Muscle layer of colon (tissue), 2 donors: ENCODE data around the gene CFL1.

Source experiments
- H3K27ac ChIP-seq: one replicate; pipeline ENCODE4 v1.7.0; 2013; ENCODE audit warnings: low read depth, mild to moderate bottlenecking, low read length, moderate library complexity
- H3K27me3 ChIP-seq, 2 donors: one replicate each; pipeline ENCODE4 v1.7.0; 2013; ENCODE audit warnings: low read length in 2 of 2, mild to moderate bottlenecking in 2 of 2; ENCODE audit not compliant: insufficient read depth in 2 of 2, control insufficient read depth in 1 of 2
- H3K36me3 ChIP-seq: one replicate; pipeline ENCODE4 v1.7.0; 2013; ENCODE audit warnings: mild to moderate bottlenecking, low read length; ENCODE audit not compliant: insufficient read depth
- H3K4me1 ChIP-seq: one replicate; pipeline ENCODE4 v1.7.0; 2013; ENCODE audit warnings: mild to moderate bottlenecking, low read length; ENCODE audit not compliant: insufficient read depth
- H3K4me3 ChIP-seq, 2 donors: one replicate each; pipeline ENCODE4 v1.7.0; 2013; ENCODE audit warnings: low read length in 2 of 2, low read depth in 1 of 2, mild to moderate bottlenecking in 1 of 2, moderate library complexity in 1 of 2
- H3K9ac ChIP-seq: one replicate; pipeline ENCODE4 v1.7.0; 2013; ENCODE audit warnings: low read length
- H3K9me3 ChIP-seq: one replicate; pipeline ENCODE4 v1.7.0; 2013; ENCODE audit warnings: mild to moderate bottlenecking, low read length
- donor health status: abdominal sarcoma.
- donor health status: Adenocarcinoma of cecum.

CFL1 gene

DNA sequence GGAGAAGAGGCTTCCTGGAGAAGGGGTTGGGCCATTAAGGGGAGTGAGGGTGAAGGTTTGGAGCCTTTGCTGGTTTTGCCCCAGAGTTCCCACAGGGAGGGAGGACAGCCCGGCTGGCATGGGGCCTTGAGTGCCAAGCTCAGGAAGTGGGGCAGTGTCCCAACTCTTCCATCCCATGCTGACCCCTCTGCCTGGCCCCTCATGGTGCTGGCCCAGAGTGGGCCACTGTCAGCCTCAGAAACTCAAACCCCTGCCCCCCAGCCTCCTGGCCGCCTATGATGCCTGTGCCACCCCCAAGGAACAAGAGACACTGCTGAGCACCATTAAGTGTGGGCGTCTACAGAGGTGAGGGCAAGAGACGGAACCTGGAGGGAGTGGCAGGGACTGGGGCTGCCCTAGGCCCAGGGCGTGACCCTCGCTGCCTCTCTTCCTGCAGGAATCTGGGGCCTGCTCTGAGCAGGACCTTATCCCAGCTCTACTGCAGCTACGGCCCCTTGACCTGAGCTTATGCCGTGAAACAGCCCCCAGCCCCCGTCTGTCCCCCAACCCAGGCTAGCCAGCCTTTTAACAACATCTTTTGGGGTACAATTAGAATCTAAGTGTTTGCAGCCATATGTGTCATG, 7.7 kb upstream of the CFL1 start:
- Histone ChIP-seq H3K36me3 (peaks cover 84% of the 10 kb centered on the region), H3K4me1 (peaks cover 47% of the 10 kb centered on the region), H3K9me3 (no peaks in the 10 kb centered on the region), H3K4me3 (no peak overlapping the region), H3K27ac (no peak overlapping the region), H3K9ac (no peak overlapping the region), H3K27me3 (no peaks in the 10 kb centered on the region)

DNA sequence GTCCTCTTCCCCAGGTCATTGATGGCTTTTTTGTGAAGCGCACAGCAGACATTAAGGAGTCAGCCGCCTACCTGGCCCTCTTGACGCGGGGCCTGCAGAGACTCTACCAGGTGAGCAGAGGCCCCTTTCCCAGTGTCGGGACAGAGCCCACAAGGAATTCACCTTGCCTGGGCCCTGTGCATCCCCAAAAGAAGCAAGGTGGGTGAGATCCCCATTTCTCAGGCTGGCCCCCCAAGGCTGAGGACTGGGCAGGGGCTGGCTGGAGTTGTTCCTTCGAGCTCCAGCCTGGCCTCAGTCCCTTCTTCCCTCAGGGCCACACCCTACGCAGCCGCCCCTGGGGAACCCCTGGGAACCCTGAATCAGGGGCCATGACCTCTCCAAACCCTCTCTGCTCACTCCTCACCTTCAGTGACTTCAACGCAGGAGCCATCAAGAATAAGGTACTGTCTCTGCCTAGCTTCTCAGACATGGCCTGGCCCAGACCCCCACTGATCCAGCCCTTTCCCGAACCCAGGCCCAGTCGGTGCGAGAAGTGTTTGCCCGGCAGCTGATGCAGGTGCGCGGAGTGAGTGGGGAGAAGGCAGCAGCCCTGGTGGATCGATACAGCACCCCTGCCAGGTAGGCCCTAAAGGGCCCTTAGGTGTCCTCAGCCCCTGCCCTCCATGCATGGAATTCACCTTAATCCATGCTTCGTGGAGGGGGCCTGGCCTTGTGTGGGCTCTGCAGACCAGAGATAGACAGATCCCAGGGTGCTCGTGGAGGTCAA, 6.9 kb upstream of the CFL1 start:
- H3K9ac ChIP-seq: no peak overlapping the region
- H3K27ac ChIP-seq: no peak overlapping the region
- no peaks in the 10 kb centered on the region for H3K27me3 ChIP-seq
- H3K36me3 ChIP-seq: peaks cover 79% of the 10 kb centered on the region
- peaks cover 41% of the 10 kb centered on the region for H3K4me1 ChIP-seq
- no peaks in the 10 kb centered on the region for H3K9me3 ChIP-seq
- H3K4me3 ChIP-seq: no peak overlapping the region

GRCh38 chr11:65863889-65864705, 6.1 kb upstream of the CFL1 start:
- no peaks in the 10 kb centered on the region for H3K9me3 ChIP-seq
- H3K27ac ChIP-seq: no peak overlapping the region
- H3K27me3 ChIP-seq: no peaks in the 10 kb centered on the region
- no peak overlapping the region for H3K9ac ChIP-seq
- peaks cover 41% of the 10 kb centered on the region for H3K4me1 ChIP-seq
- H3K4me3 ChIP-seq: no peak overlapping the region
- peaks cover 71% of the 10 kb centered on the region for H3K36me3 ChIP-seq

DNA sequence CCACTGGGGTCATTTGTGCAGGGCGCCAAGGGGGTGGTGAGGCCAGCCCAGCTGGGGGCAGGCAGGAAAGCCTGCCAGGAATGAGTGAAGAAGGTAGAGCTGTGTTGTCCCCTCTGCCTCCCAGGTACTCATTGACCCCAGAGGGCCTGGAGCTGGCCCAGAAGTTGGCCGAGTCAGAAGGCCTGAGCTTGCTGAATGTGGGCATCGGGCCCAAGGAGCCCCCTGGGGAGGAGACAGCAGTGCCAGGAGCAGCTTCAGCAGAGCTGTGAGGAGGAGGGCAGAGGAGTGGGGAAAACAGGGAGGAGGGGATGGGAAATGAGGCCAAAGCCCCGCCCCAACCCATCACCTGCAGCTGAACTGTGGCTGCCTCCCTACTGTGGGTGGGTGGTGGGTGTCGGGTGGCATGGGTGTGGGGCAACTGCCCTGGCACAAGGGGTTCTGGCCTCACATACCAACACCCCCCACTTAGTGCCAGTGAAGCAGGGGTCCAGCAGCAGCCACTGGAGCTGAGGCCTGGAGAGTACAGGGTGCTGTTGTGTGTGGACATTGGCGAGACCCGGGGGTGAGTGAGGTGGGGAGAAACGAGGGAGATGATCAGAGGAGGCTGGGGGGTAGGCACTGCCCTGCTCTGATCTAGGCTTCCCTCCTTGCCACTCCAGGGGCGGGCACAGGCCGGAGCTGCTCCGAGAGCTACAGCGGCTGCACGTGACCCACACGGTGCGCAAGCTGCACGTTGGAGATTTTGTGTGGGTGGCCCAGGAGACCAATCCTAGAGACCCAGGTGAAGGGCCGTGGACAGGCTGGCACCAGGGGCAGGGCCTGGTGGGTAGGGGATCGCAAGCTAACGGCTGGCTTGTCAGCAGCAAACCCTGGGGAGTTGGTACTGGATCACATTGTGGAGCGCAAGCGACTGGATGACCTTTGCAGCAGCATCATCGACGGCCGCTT, 5.2 kb upstream of the CFL1 start:
- no peaks in the 10 kb centered on the region for H3K9me3 ChIP-seq
- H3K36me3 ChIP-seq: peaks cover 62% of the 10 kb centered on the region
- H3K27me3 ChIP-seq: no peaks in the 10 kb centered on the region
- no peak overlapping the region for H3K9ac ChIP-seq
- H3K27ac ChIP-seq: no peak overlapping the region
- no peak overlapping the region for H3K4me3 ChIP-seq
- peaks cover 41% of the 10 kb centered on the region for H3K4me1 ChIP-seq

- H3K4me3 ChIP-seq: peak overlapping the region in 1 of 2 donors; percentile 68
- H3K4me1 ChIP-seq: peaks cover 31% of the 10 kb centered on the region
- H3K9me3 ChIP-seq: no peaks in the 10 kb centered on the region
- no peak overlapping the region for H3K9ac ChIP-seq
- peaks cover 55% of the 10 kb centered on the region for H3K36me3 ChIP-seq
- no peaks in the 10 kb centered on the region for H3K27me3 ChIP-seq
- peak overlapping the region; percentile 99 for H3K27ac ChIP-seq
These were observed 4.3 kb upstream of the CFL1 start for GRCh38 chr11:65862191-65862735.

GRCh38 chr11:65861533-65862183, 3.7 kb upstream of the CFL1 start:
- Histone ChIP-seq H3K27ac (peak overlapping the region; percentile 99), H3K27me3 (no peaks in the 10 kb centered on the region), H3K4me1 (peaks cover 31% of the 10 kb centered on the region), H3K4me3 (peak overlapping the region; percentile 68 to 71), H3K9me3 (no peaks in the 10 kb centered on the region), H3K9ac (peak overlapping the region; percentile 93), H3K36me3 (peaks cover 49% of the 10 kb centered on the region)

- Histone ChIP-seq H3K27me3 (no peaks in the 10 kb centered on the region), H3K4me3 (peak overlapping the region; percentile 68 to 71), H3K9me3 (no peaks in the 10 kb centered on the region), H3K9ac (peak overlapping the region; percentile 93), H3K36me3 (peaks cover 47% of the 10 kb centered on the region), H3K27ac (peak overlapping the region; percentile 99), H3K4me1 (peaks cover 36% of the 10 kb centered on the region)
These were observed 3.2 kb upstream of the CFL1 start for GRCh38 chr11:65861165-65861505.

DNA sequence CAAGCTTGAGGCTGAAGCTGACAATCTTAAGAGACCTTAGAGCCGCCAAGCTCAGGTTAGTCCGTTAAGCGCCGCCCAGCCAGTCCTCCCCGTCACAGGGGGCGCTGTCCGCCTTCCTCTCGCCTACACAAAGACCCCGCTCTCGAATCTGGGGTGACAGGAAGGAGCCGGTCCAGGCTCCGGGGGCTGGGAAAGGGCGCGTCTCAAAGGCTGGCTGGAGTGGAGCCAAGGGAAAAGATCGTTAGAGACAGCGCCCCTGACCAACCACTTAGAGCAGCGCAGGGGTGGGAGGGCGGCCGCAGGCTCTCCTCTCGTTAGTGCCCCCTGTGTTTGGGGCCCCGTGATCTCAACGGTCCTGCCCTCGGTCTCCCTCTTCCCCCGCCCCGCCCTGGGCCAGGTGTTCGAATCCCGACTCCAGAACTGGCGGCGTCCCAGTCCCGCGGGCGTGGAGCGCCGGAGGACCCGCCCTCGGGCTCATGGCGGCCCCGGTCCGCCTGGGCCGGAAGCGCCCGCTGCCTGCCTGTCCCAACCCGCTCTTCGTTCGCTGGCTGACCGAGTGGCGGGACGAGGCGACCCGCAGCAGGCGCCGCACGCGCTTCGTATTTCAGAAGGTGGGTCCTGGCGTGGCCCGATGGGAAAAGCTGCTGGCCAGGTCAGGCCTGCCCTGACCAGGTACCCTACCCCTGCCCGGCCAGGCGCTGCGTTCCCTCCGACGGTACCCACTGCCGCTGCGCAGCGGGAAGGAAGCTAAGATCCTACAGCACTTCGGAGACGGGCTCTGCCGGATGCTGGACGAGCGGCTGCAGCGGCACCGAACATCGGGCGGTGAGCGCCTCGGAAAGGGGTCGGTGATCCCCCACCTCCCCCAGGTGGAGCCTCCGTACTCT, 2.5 kb upstream of the CFL1 start, which contains the start of gene MUS81:
Gene MUS81, plus strand, starts transcription at position 156 of the 887 bp plus-strand sequence. Its CDS starts 321 bp downstream, at position 477.
- H3K36me3 ChIP-seq: peaks cover 47% of the 10 kb centered on the region
- peak within 1 kb of the TSS; percentile 99 for H3K27ac ChIP-seq
- H3K4me1 ChIP-seq: peaks cover 42% of the 10 kb centered on the region
- H3K4me3 ChIP-seq: peak within 1 kb of the TSS; percentile 68 to 71
- H3K27me3 ChIP-seq: no peaks in the 10 kb centered on the region
- peak within 1 kb of the TSS; percentile 93 for H3K9ac ChIP-seq
- no peaks in the 10 kb centered on the region for H3K9me3 ChIP-seq

GRCh38 chr11:65859812-65860277, 1.9 kb upstream of the CFL1 start:
- Histone ChIP-seq H3K36me3 (peaks cover 47% of the 10 kb centered on the region), H3K4me1 (peaks cover 45% of the 10 kb centered on the region), H3K27ac (peak overlapping the region; percentile 99), H3K9ac (peak overlapping the region; percentile 93), H3K9me3 (no peaks in the 10 kb centered on the region), H3K4me3 (peak overlapping the region; percentile 68 to 71), H3K27me3 (no peaks in the 10 kb centered on the region)
